Germinal center (tissue), 1 donor: ENCODE results near the gene ABCA13.

Experiments used
- DNase-seq: peaks from one replicate; pipeline ENCODE4 v3.0.0; 2012; ENCODE audit warnings: mixed read lengths, low spot score

The ABCA13 gene

GRCh38 chr7:48637382-48637781 is 466.1 kb downstream of the ABCA13 start:
- no peak for DNase-seq

GRCh38 chr7:48638041-48638440 is 466.8 kb downstream of the ABCA13 start:
- no peak for DNase-seq

- DNase-seq, result no peak
Observed at GRCh38 chr7:48643431-48644013, 472.3 kb downstream of the ABCA13 start.

- no peak for DNase-seq
Observed at GRCh38 chr7:48658138-48658537, 486.9 kb downstream of the ABCA13 start.

GRCh38 chr7:48660306-48660870 is 489.1 kb downstream of the ABCA13 start:
- DNase-seq, result no peak

GRCh38 chr7:48664241-48664640 is 493.0 kb downstream of the ABCA13 start:
- DNase-seq, result no peak

GRCh38 chr7:48665353-48666135 is 494.3 kb downstream of the ABCA13 start:
- no peak for DNase-seq

GRCh38 chr7:48667407-48667806 is 496.1 kb downstream of the ABCA13 start:
- DNase-seq, result no peak

- DNase-seq, result no peak
Observed at GRCh38 chr7:48671656-48672055, 500.4 kb downstream of the ABCA13 start.

GRCh38 chr7:48681006-48681405 is 509.7 kb downstream of the ABCA13 start:
- no peak for DNase-seq

- no peak for DNase-seq
Observed at GRCh38 chr7:48691788-48692187, 520.5 kb downstream of the ABCA13 start.
